ENCODE results near the gene ALG8.

- TF ChIP-seq CTCF (IDR thresholded peaks at IDR 0.05) (no peak), SIN3A (IDR thresholded peaks at IDR 0.05; ENCODE audit: borderline replicate concordance, insufficient read depth, low read depth, low read length) (no peak)
Measured at GRCh38 chr11:78170874-78171549, 31.6 kb upstream of the ALG8 start.

Measured in Panc1 (cell line).